Measurements from ENCODE around the gene AKAIN1. TPM values are rescaled to one million over a fixed set of nuclear protein-coding genes. Genes with fewer than 3 reads are reported as not detected.

AKAIN1 gene
- total RNA-seq, 2 experiments from 2014 or later: not detected

DNA sequence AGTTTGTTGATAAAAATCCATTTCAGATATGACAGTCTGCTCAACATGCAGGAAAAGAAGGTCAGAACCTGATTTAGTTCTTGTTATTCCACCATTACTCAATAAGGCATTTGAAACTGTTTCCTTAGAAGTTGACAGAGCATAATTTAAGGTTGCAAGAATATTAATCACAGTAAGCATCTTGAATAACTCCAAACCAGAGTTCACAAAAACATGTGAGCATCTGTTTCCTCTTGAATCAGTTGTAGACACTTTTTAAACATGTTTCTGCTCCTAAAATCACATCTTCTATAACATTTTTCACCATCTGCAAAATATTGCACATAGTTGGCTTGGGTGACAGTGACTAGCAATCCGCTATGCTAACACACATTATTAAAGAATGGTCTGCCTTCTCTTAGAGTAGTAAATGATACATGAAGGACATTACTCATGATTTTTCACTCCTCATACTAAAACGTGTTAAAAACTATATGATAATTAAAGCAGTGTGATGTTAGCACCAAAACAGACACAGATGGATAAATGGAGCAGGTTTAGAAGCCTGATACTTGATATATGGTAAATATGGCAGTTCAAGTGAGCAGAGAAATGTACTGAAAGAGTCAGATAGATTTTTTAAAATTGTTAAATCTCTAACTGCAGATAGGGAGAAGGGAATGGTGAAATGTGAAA lies 30.3 kb downstream of the AKAIN1 start:
- H3K36me3 Mint-ChIP-seq (ENCODE audit: low read depth): no peaks in the 10 kb centered on the region
- H3K4me1 Mint-ChIP-seq (ENCODE audit: low read depth): peaks cover 50% of the 10 kb centered on the region
- DNase-seq (no peak), ATAC-seq (ENCODE audit: poor library complexity) (no peak)
- intact Hi-C loops (cut with DNase I, micrococcal nuclease): loop anchor here in 1 of 2 experiments (5.0 to 10.0 kb wide), 2 partner anchors 71 to 128 kb away; partner anchors contain the start of gene ZBTB14
- H3K9me3 Mint-ChIP-seq: peaks cover 13% of the 10 kb centered on the region
- H3K27ac Mint-ChIP-seq: peak overlapping the region; percentile 87
- ChIA-PET POLR2A (interaction anchor here (1.1 to 2.1 kb wide), 3 partner anchors 8 to 128 kb away, joined by 3 to 8 read pairs (median 7); no protein-coding TSS in a partner anchor), CTCF (no interaction called here)
- Histone ChIP-seq H3K36me3 (ENCODE audit: insufficient read depth, low read length) (no peaks in the 10 kb centered on the region), H3K4me1 (ENCODE audit: insufficient read depth, low read length) (peaks cover 13% of the 10 kb centered on the region), H3K27me3 (ENCODE audit: control insufficient read depth in 1 of 2, insufficient read depth in 2 of 2, low read length in 2 of 2) (no peaks in the 10 kb centered on the region), H3K27ac (ENCODE audit: low read depth in 1 of 2, low read length in 2 of 2) (peak overlapping the region in 1 of 2 donors; percentile 10), H3K9me3 (ENCODE audit: control insufficient read depth in 1 of 2, insufficient read depth in 1 of 2, low read length in 2 of 2) (no peaks in the 10 kb centered on the region), H3K4me3 (ENCODE audit: low read length) (no peak overlapping the region)
- no peak overlapping the region for H3K4me3 Mint-ChIP-seq
- no peaks in the 10 kb centered on the region for H3K27me3 Mint-ChIP-seq
- TF ChIP-seq, protein P1, sequence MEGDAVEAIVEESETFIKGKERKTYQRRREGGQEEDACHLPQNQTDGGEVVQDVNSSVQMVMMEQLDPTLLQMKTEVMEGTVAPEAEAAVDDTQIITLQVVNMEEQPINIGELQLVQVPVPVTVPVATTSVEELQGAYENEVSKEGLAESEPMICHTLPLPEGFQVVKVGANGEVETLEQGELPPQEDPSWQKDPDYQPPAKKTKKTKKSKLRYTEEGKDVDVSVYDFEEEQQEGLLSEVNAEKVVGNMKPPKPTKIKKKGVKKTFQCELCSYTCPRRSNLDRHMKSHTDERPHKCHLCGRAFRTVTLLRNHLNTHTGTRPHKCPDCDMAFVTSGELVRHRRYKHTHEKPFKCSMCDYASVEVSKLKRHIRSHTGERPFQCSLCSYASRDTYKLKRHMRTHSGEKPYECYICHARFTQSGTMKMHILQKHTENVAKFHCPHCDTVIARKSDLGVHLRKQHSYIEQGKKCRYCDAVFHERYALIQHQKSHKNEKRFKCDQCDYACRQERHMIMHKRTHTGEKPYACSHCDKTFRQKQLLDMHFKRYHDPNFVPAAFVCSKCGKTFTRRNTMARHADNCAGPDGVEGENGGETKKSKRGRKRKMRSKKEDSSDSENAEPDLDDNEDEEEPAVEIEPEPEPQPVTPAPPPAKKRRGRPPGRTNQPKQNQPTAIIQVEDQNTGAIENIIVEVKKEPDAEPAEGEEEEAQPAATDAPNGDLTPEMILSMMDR (IDR thresholded peaks at IDR 0.05): no peak

DNA sequence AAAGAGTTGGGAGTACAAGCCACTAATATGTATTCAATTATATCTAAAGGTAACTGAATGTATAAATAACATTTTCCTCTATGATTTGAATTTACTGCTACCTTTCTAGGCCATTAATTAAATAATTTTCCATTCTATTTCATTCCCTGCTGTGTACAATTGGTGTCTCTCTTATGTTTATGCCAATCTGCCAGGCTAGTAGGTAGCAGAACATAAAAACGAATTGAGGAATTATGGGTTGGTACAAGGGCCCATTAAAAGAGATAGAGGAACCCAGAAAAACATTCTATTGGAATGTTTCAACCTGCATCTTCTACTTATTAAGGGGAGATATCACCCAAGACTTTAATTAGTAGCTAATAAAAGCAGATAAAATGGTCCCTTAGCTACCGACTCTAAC lies 32.2 kb downstream of the AKAIN1 start:
- ATAC-seq (ENCODE audit: poor library complexity) (no peak), DNase-seq (no peak)
- H3K27ac Mint-ChIP-seq: no peak overlapping the region
- H3K27me3 ChIP-seq (ENCODE audit: control insufficient read depth in 1 of 2, insufficient read depth in 2 of 2, low read length in 2 of 2): no peaks in the 10 kb centered on the region
- no peaks in the 10 kb centered on the region for H3K9me3 ChIP-seq (ENCODE audit: control insufficient read depth in 1 of 2, insufficient read depth in 1 of 2, low read length in 2 of 2)
- H3K4me1 ChIP-seq (ENCODE audit: insufficient read depth, low read length): peaks cover 13% of the 10 kb centered on the region
- no peaks in the 10 kb centered on the region for H3K27me3 Mint-ChIP-seq
- TF ChIP-seq, protein P1 (IDR thresholded peaks at IDR 0.05): no peak
- intact Hi-C loops (cut with DNase I, micrococcal nuclease): loop anchor here in 1 of 2 experiments (5.0 to 10.0 kb wide), 2 partner anchors 72 to 130 kb away; partner anchors contain the start of gene ZBTB14
- no peaks in the 10 kb centered on the region for H3K36me3 Mint-ChIP-seq (ENCODE audit: low read depth)
- H3K27ac ChIP-seq (ENCODE audit: low read depth in 1 of 2, low read length in 2 of 2): no peak overlapping the region
- H3K4me3 ChIP-seq (ENCODE audit: low read length): no peak overlapping the region
- H3K9me3 Mint-ChIP-seq: peaks cover 10% of the 10 kb centered on the region
- H3K36me3 ChIP-seq (ENCODE audit: insufficient read depth, low read length): no peaks in the 10 kb centered on the region
- no peak overlapping the region for H3K4me3 Mint-ChIP-seq
- POLR2A ChIA-PET: no interaction called here
- H3K4me1 Mint-ChIP-seq (ENCODE audit: low read depth): peaks cover 61% of the 10 kb centered on the region
- CTCF ChIA-PET: no interaction called here

DNA sequence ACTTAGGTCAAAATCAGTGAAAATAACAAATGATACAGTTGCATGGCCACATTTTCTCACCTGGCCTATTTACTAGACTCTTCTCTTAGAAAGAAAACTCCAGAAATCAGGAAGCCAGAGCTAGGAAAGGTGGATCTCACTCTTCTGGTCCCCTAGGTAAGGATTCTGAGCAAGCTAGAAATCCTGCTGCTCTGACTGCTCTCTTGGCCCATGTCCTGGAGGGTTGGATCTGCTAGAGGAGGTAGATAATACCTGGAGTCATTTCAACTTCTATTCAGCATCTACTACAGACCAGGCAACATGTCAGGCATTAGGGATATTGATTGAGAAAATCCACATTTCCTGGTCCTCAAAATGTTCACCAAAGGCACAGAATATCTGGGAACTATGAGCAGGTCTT lies 34.9 kb downstream of the AKAIN1 start:
- Mint-ChIP-seq H3K9me3 (peaks cover 4% of the 10 kb centered on the region), H3K4me3 (no peak overlapping the region), H3K36me3 (ENCODE audit: low read depth) (no peaks in the 10 kb centered on the region), H3K27me3 (no peaks in the 10 kb centered on the region), H3K27ac (no peak overlapping the region), H3K4me1 (ENCODE audit: low read depth) (peaks cover 67% of the 10 kb centered on the region)
- ChIA-PET POLR2A (interaction anchor here (1.0 to 1.6 kb wide), 4 partner anchors 10 to 133 kb away, joined by 3 to 6 read pairs (median 4); partner anchors contain the start of gene ZBTB14), CTCF (no interaction called here)
- Histone ChIP-seq H3K27ac (ENCODE audit: low read depth in 1 of 2, low read length in 2 of 2) (no peak overlapping the region), H3K27me3 (ENCODE audit: control insufficient read depth in 1 of 2, insufficient read depth in 2 of 2, low read length in 2 of 2) (no peaks in the 10 kb centered on the region), H3K36me3 (ENCODE audit: insufficient read depth, low read length) (no peaks in the 10 kb centered on the region), H3K9me3 (ENCODE audit: control insufficient read depth in 1 of 2, insufficient read depth in 1 of 2, low read length in 2 of 2) (no peaks in the 10 kb centered on the region), H3K4me3 (ENCODE audit: low read length) (no peak overlapping the region), H3K4me1 (ENCODE audit: insufficient read depth, low read length) (peaks cover 13% of the 10 kb centered on the region)
- DNase-seq (no peak), ATAC-seq (ENCODE audit: poor library complexity) (no peak)
- TF ChIP-seq, protein P1 (IDR thresholded peaks at IDR 0.05): no peak
- intact Hi-C loops (cut with DNase I, micrococcal nuclease): loop anchor here in 1 of 2 experiments (10.0 kb wide), 1 partner anchor 133 kb away; the partner anchor contains the start of gene ZBTB14

Measured in CD4-positive, alpha-beta T cell (primary cell).